AG04450 (cell line): ENCODE measurements around the gene ITIH2. TPM values are rescaled to one million over a fixed set of nuclear protein-coding genes. Genes with fewer than 3 reads are reported as not detected.
A peak's percentile ranks its signal among the peaks of the same experiment; 100 is the strongest.

ENCODE experiments used
- CTCF ChIA-PET: fragments of 300-600, 350-600 bp; formaldehyde crosslinking; extraction: SDS; loops from one replicate; lab custom pipeline; 2022; ENCODE audit warnings: antibody characterized with exemption, inconsistent platforms; lab: Charles Lee
- POLR2A ChIA-PET: fragments of 350-600 bp; formaldehyde crosslinking; extraction: SDS; loops from one replicate; lab custom pipeline; 2021; ENCODE audit warnings: antibody characterized with exemption, inconsistent platforms; lab: Yijun Ruan, JAX
- DNase-seq: peaks from one replicate; pipeline ENCODE4 v3.0.0-alpha.2; 2011; ENCODE audit warnings: low read depth, low spot score
- H3K27ac ChIP-seq: one replicate; pipeline ENCODE4 v1.5.1; 2012; ENCODE audit warnings: low read depth, low read length, control low read depth
- H3K27me3 ChIP-seq: one replicate; pipeline ENCODE4 v1.6.0; 2012; ENCODE audit warnings: low read length; ENCODE audit not compliant: control insufficient read depth, insufficient read depth
- H3K4me3 ChIP-seq: 2 replicates; pipeline ENCODE4 v1.5.1; 2011; ENCODE audit warnings: mild to moderate bottlenecking, low read depth, low read length, control low read depth
- H3K9me3 ChIP-seq: 2 replicates; pipeline ENCODE4 v1.5.1; 2012; ENCODE audit warnings: low read length; ENCODE audit not compliant: control insufficient read depth, insufficient read depth
- CTCF ChIP-seq: IDR thresholded peaks from 2 replicates; pipeline ENCODE4 v1.5.1; 2011; ENCODE audit warnings: low read depth, low read length, control low read depth, inconsistent platforms
- polyA plus RNA-seq: library from polyadenylated mRNA; depleted of rRNA; stranded (reverse); fragments of >200 nt; gene quantifications from 2 replicates; pipeline ENCODE4 v1.2.3, GENCODE V29; 2011; rRNA removed

ITIH2 gene
- polyA plus RNA-seq, 1 experiment: not detected

- no peaks in the 10 kb centered on the region for H3K9me3 ChIP-seq
- H3K27me3 ChIP-seq: no peaks in the 10 kb centered on the region
- no peak overlapping the region for H3K4me3 ChIP-seq
- DNase-seq: no peak
- TF ChIP-seq CTCF: no peak
- CTCF ChIA-PET: no interaction called here
- no peak overlapping the region for H3K27ac ChIP-seq
- POLR2A ChIA-PET: no interaction called here
Observed at GRCh38 chr10:7794251-7795026, 91.3 kb downstream of the ITIH2 start.

GRCh38 chr10:7795605-7796004, 92.5 kb downstream of the ITIH2 start:
- Histone ChIP-seq H3K9me3 (no peaks in the 10 kb centered on the region), H3K27me3 (no peaks in the 10 kb centered on the region)
- CTCF ChIA-PET: interaction anchor here (1.3 kb wide), 1 partner anchor 28 kb away, joined by 3 read pairs; no protein-coding TSS in a partner anchor

GRCh38 chr10:7797582-7797981, 94.5 kb downstream of the ITIH2 start:
- ChIA-PET CTCF (no interaction called here), POLR2A (interaction anchor here (0.9 to 1.6 kb wide), 3 partner anchors 10 to 30 kb away, joined by 3 to 15 read pairs (median 7); partner anchors contain the start of genes ATP5F1C, KIN and TAF3)
- no peaks in the 10 kb centered on the region for H3K9me3 ChIP-seq
- no peak for TF ChIP-seq CTCF
- DNase-seq: peak; percentile 85
- no peaks in the 10 kb centered on the region for H3K27me3 ChIP-seq
- H3K4me3 ChIP-seq: no peak overlapping the region
- H3K27ac ChIP-seq: no peak overlapping the region

More at GRCh38 chr10:7795605-7796004, 92.5 kb downstream of the ITIH2 start:
- TF ChIP-seq CTCF: no peak
- no peak for DNase-seq
- Histone ChIP-seq H3K27ac (no peak overlapping the region), H3K4me3 (no peak overlapping the region)
- POLR2A ChIA-PET: no interaction called here

Other genes with a start within 250 kb of the ITIH2 start
- 0.11 and 0.37 TPM in 2 replicates for gene ITIH5, start 36.4 kb upstream of the ITIH2 start, polyA plus RNA-seq
- 10.2 and 16.0 TPM in 2 replicates for gene KIN, start 84.7 kb downstream of the ITIH2 start, polyA plus RNA-seq
- gene ATP5F1C, start 84.9 kb downstream of the ITIH2 start, polyA plus RNA-seq: 378 and 456 TPM in 2 replicates
- 2.3 and 3.1 TPM in 2 replicates for gene TAF3, start 115.2 kb downstream of the ITIH2 start, polyA plus RNA-seq